ENCODE measurements around the gene CCSER1. TPM values are rescaled to one million over a fixed set of nuclear protein-coding genes. Genes with fewer than 3 reads are reported as not detected.

Gene CCSER1
- total RNA-seq, 2 experiments from 2014 or later, result not detected

DNA sequence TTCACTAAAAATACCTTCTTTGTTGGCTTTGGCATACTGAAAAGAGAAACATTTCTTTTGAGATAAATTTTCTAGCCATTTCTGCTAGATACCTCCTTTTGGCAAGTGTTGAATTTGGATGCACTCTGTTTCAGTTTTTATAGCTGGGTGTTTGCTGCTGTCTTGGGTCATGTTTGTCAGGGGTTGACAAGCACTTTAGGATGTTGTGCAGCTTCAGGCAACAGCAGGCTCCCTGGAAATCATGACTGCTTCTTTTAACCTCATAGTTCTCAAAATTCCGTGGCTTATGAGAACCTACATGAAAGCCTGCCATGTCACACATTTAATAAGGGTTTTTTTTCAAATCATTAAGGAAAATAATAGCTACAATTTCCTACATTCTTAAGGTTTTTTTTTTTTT lies 36.7 kb downstream of the CCSER1 start:
- H3K9me2 ChIP-seq (ENCODE audit: insufficient read depth, low read length), result no peaks in the 10 kb centered on the region
- H3K4me3 ChIP-seq (ENCODE audit: low read depth, low read length, poor library complexity, severe bottlenecking), result no peak overlapping the region
- ChIA-PET CTCF (ENCODE audit: unreplicated experiment) (no interaction called here), POLR2A (interaction anchor here (0.7 kb wide), 1 partner anchor 1476 kb away, joined by 3 read pairs; no protein-coding TSS in a partner anchor)
- H3K4me2 ChIP-seq (ENCODE audit: low read length), result no peak overlapping the region
- no peaks in the 10 kb centered on the region for H3K36me3 ChIP-seq (ENCODE audit: insufficient read depth, low read length)
- H3K4me1 ChIP-seq (ENCODE audit: insufficient read depth, low read length, poor library complexity, severe bottlenecking), result no peaks in the 10 kb centered on the region
- no peak overlapping the region for H3K27ac ChIP-seq (ENCODE audit: low read depth, low read length, poor library complexity, severe bottlenecking)
- TF ChIP-seq EZH2phosphoT487 (IDR thresholded peaks at IDR 0.05; ENCODE audit: borderline replicate concordance, low read depth, low read length), result no peak
- TF ChIP-seq, protein P1, sequence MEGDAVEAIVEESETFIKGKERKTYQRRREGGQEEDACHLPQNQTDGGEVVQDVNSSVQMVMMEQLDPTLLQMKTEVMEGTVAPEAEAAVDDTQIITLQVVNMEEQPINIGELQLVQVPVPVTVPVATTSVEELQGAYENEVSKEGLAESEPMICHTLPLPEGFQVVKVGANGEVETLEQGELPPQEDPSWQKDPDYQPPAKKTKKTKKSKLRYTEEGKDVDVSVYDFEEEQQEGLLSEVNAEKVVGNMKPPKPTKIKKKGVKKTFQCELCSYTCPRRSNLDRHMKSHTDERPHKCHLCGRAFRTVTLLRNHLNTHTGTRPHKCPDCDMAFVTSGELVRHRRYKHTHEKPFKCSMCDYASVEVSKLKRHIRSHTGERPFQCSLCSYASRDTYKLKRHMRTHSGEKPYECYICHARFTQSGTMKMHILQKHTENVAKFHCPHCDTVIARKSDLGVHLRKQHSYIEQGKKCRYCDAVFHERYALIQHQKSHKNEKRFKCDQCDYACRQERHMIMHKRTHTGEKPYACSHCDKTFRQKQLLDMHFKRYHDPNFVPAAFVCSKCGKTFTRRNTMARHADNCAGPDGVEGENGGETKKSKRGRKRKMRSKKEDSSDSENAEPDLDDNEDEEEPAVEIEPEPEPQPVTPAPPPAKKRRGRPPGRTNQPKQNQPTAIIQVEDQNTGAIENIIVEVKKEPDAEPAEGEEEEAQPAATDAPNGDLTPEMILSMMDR (conservative IDR thresholded peaks at IDR 0.05; ENCODE audit: low read length), result no peak
- H3K9me3 ChIP-seq (ENCODE audit: low read length), result no peaks in the 10 kb centered on the region
- intact Hi-C loops (cut with micrococcal nuclease; ENCODE audit: unreplicated experiment), result no loop called here
- DNase-seq (ENCODE audit: low spot score), result no peak
- H4K20me1 ChIP-seq (ENCODE audit: insufficient read depth, low read length), result no peaks in the 10 kb centered on the region
- no TSS peak for BruUV-seq (replicated peaks)
- no peak overlapping the region for H2AFZ ChIP-seq (ENCODE audit: low read length)
- no peaks in the 10 kb centered on the region for H3K79me2 ChIP-seq (ENCODE audit: insufficient read depth, low read depth, low read length)

DNA sequence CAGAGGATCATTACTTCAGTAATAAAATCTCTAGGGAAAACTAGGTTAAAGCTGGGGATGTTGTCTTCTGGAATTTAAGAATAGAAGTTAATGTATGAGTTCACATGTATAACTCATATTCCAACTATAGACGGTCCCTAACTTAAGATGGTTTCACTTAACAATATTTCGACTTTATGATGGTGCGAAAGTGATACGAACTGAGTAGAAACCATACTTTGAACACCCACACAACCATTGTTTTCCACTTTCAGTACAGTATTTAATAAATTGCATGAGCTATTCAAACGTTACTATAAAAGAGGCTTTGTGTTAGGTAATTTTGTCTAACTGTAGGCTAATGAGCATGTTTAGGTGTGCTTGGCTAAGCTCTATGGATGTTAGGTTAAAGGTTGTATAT lies 38.7 kb downstream of the CCSER1 start:
- Histone ChIP-seq H2AFZ (ENCODE audit: low read length) (no peak overlapping the region), H3K4me2 (ENCODE audit: low read length) (no peak overlapping the region), H3K9me3 (ENCODE audit: low read length) (no peaks in the 10 kb centered on the region), H3K4me3 (ENCODE audit: low read depth, low read length, poor library complexity, severe bottlenecking) (no peak overlapping the region), H3K4me1 (ENCODE audit: insufficient read depth, low read length, poor library complexity, severe bottlenecking) (no peaks in the 10 kb centered on the region), H4K20me1 (ENCODE audit: insufficient read depth, low read length) (no peaks in the 10 kb centered on the region), H3K9me2 (ENCODE audit: insufficient read depth, low read length) (no peaks in the 10 kb centered on the region), H3K36me3 (ENCODE audit: insufficient read depth, low read length) (no peaks in the 10 kb centered on the region), H3K79me2 (ENCODE audit: insufficient read depth, low read depth, low read length) (no peaks in the 10 kb centered on the region), H3K27ac (ENCODE audit: low read depth, low read length, poor library complexity, severe bottlenecking) (no peak overlapping the region)
- CTCF ChIA-PET (ENCODE audit: unreplicated experiment), result no interaction called here
- intact Hi-C loops (cut with micrococcal nuclease; ENCODE audit: unreplicated experiment), result no loop called here
- TF ChIP-seq, protein P1 (conservative IDR thresholded peaks at IDR 0.05; ENCODE audit: low read length), result no peak
- TF ChIP-seq EZH2phosphoT487 (IDR thresholded peaks at IDR 0.05; ENCODE audit: borderline replicate concordance, low read depth, low read length), result no peak
- POLR2A ChIA-PET, result interaction anchor here (0.9 to 1.2 kb wide), 2 partner anchors 12 to 24 kb away, joined by 3 to 4 read pairs; no protein-coding TSS in a partner anchor
- no TSS peak for BruUV-seq (replicated peaks)
- DNase-seq (ENCODE audit: low spot score), result no peak

DNA sequence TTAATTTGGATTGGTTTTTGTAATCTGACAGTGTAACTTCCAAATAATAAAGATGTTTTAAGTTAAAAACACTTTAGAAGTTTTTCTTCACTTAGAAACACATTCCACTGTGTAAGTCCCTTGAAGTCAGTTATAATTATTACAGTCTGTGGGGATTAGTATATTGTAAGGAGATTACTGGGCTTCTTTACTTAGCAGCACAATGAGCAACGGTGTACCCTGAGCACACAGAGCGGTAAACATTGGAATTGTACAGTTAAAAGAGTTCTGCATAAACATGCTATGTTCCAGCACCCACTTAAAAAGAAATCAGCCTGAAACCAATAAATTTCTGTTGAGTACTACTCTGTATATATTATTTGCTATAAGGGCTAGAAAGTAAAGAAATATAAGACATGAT lies 44.3 kb downstream of the CCSER1 start:
- H3K4me3 ChIP-seq (ENCODE audit: low read depth, low read length, poor library complexity, severe bottlenecking), result no peak overlapping the region
- H3K9me3 ChIP-seq (ENCODE audit: low read length), result no peaks in the 10 kb centered on the region
- no peak overlapping the region for H3K27ac ChIP-seq (ENCODE audit: low read depth, low read length, poor library complexity, severe bottlenecking)
- no peaks in the 10 kb centered on the region for H4K20me1 ChIP-seq (ENCODE audit: insufficient read depth, low read length)
- POLR2A ChIA-PET, result no interaction called here
- intact Hi-C loops (cut with micrococcal nuclease; ENCODE audit: unreplicated experiment), result no loop called here
- DNase-seq (ENCODE audit: low spot score), result no peak
- H3K4me1 ChIP-seq (ENCODE audit: insufficient read depth, low read length, poor library complexity, severe bottlenecking), result no peaks in the 10 kb centered on the region
- BruUV-seq (replicated peaks), result no TSS peak
- TF ChIP-seq EZH2phosphoT487 (IDR thresholded peaks at IDR 0.05; ENCODE audit: borderline replicate concordance, low read depth, low read length), result no peak
- TF ChIP-seq, protein P1 (conservative IDR thresholded peaks at IDR 0.05; ENCODE audit: low read length), result no peak
- H3K36me3 ChIP-seq (ENCODE audit: insufficient read depth, low read length), result no peaks in the 10 kb centered on the region
- no peak overlapping the region for H3K4me2 ChIP-seq (ENCODE audit: low read length)
- H2AFZ ChIP-seq (ENCODE audit: low read length), result no peak overlapping the region
- no peaks in the 10 kb centered on the region for H3K9me2 ChIP-seq (ENCODE audit: insufficient read depth, low read length)
- CTCF ChIA-PET (ENCODE audit: unreplicated experiment), result no interaction called here
- H3K79me2 ChIP-seq (ENCODE audit: insufficient read depth, low read depth, low read length), result no peaks in the 10 kb centered on the region
